Endothelial cell of umbilical vein (primary cell): ENCODE measurements around the gene LRCOL1. TPM values are rescaled to one million over a fixed set of nuclear protein-coding genes. Genes with fewer than 3 reads are reported as not detected.

ENCODE experiments used
- BruUV-seq: library from RNA; stranded (reverse); fragments of 400-500 nt; replicated peaks from 2 replicates; lab custom pipeline; 2021; lab: Mats Ljungman, UMichigan
- CTCF ChIA-PET: fragments of 300-600, 350-600 bp; sonication (Branson Sonifier 250); formaldehyde crosslinking; loops from one replicate; lab custom pipeline; 2021; ENCODE audit warnings: antibody characterized with exemption, inconsistent platforms; lab: Charles Lee
- POLR2A ChIA-PET: fragments of 300-600, 350-600 bp; sonication (Branson Sonifier 250); formaldehyde crosslinking; loops from one replicate; lab custom pipeline; 2021; ENCODE audit warnings: antibody characterized with exemption, inconsistent platforms; lab: Charles Lee
- DNase-seq: peaks from one replicate; pipeline ENCODE4 v3.0.0-alpha.2; 2011; ENCODE audit warnings: low read depth, low spot score
- FAIRE-seq: peaks from 2 replicates; lab custom pipeline; 2011; peaks lifted over from hg19 to GRCh38; lab: Jason Lieb, UNC
- H2AFZ ChIP-seq: 2 replicates; pipeline ENCODE4 v1.6.0; 2012; ENCODE audit warnings: low read depth, low read length, control low read depth, inconsistent platforms
- H3K27ac ChIP-seq: 2 replicates; pipeline ENCODE4 v1.5.1; 2011; ENCODE audit warnings: low read depth, mild to moderate bottlenecking, control low read depth, low read length, moderate library complexity; ENCODE audit not compliant: insufficient read depth
- H3K27me3 ChIP-seq, 2 experiments: 2 replicates each; pipeline versions ENCODE4 v1.6.0 to v1.6.1; 2011; ENCODE audit warnings: low read length in 2 of 2, mixed read lengths in 1 of 2; ENCODE audit not compliant: control insufficient read depth in 2 of 2, insufficient read depth in 2 of 2
- H3K36me3 ChIP-seq, 2 experiments: 2 replicates in 1 of 2; 3 replicates in 1 of 2; pipeline ENCODE4 v1.5.1; 2011; ENCODE audit warnings: low read length in 2 of 2, mild to moderate bottlenecking in 1 of 2, moderate library complexity in 1 of 2; ENCODE audit not compliant: control insufficient read depth in 2 of 2, insufficient read depth in 2 of 2; ENCODE audit errors: extremely low read depth in 1 of 2
- H3K4me1 ChIP-seq: 3 replicates; pipeline ENCODE4 v1.5.1; 2011; ENCODE audit warnings: mild to moderate bottlenecking, low read length; ENCODE audit not compliant: control insufficient read depth, insufficient read depth; ENCODE audit errors: extremely low read depth
- H3K4me2 ChIP-seq: 2 replicates; pipeline ENCODE4 v1.6.1; 2011; ENCODE audit warnings: low read length, control low read depth, mixed read lengths; ENCODE audit not compliant: insufficient read depth
- H3K4me3 ChIP-seq, 3 experiments: fragments of 200-600 bp in 1 of 3; sonication (generic), shearing (Covaris generic) in 1 of 3; replicated peaks in 1 of 3; 2 replicates each; pipeline ENCODE4 v1.5.1; 2011 to 2016; ENCODE audit warnings: control low read depth in 3 of 3, low read length in 3 of 3, mild to moderate bottlenecking in 2 of 3, inconsistent platforms in 1 of 3, low read depth in 1 of 3, moderate library complexity in 1 of 3; ENCODE audit not compliant: insufficient read depth in 1 of 3
- H3K79me2 ChIP-seq: 2 replicates; pipeline ENCODE4 v1.6.0; 2012; ENCODE audit warnings: low read length, inconsistent platforms; ENCODE audit not compliant: control insufficient read depth, insufficient read depth
- H3K9ac ChIP-seq: replicated peaks from 2 replicates; pipeline ENCODE3; 2011; ENCODE audit warnings: low read length, control low read depth; ENCODE audit not compliant: insufficient read depth; ENCODE audit errors: extremely low read depth
- H3K9me1 ChIP-seq: replicated peaks from 3 replicates; pipeline ENCODE4 v1.6.0; 2011; ENCODE audit warnings: mild to moderate bottlenecking, low read length; ENCODE audit not compliant: control insufficient read depth, insufficient read depth; ENCODE audit errors: extremely low read depth
- H3K9me3 ChIP-seq: replicated peaks from 2 replicates; pipeline ENCODE4 v1.5.1; 2012; ENCODE audit warnings: low read length, inconsistent platforms; ENCODE audit not compliant: control insufficient read depth, insufficient read depth
- H4K20me1 ChIP-seq: replicated peaks from 2 replicates; pipeline ENCODE3; 2011; ENCODE audit warnings: mild to moderate bottlenecking, low read length; ENCODE audit not compliant: control insufficient read depth, insufficient read depth; ENCODE audit errors: extremely low read depth
- CTCF ChIP-seq, 2 donors: IDR thresholded peaks; 1 replicate in 1 of 2; 2 replicates in 1 of 2; pipeline ENCODE4 v1.5.1; 2011; ENCODE audit warnings: low read length in 2 of 2, mild to moderate bottlenecking in 2 of 2, moderate library complexity in 2 of 2, control low read depth in 1 of 2, inconsistent platforms in 1 of 2, low read depth in 1 of 2; ENCODE audit not compliant: insufficient read depth in 1 of 2; ENCODE audit errors: extremely low read depth in 1 of 2
- EZH2 ChIP-seq: IDR thresholded peaks from 2 replicates; pipeline ENCODE4 v1.6.1; 2012; ENCODE audit warnings: borderline replicate concordance, low read depth, mild to moderate bottlenecking, moderate library complexity, low read length, inconsistent platforms; ENCODE audit not compliant: severe bottlenecking
- GATA2 ChIP-seq: IDR thresholded peaks from 2 replicates; pipeline ENCODE4 v1.7.0; 2011; ENCODE audit warnings: low read depth, mild to moderate bottlenecking, moderate library complexity, mixed read lengths, low read length; ENCODE audit not compliant: insufficient read length, insufficient read depth
- JUN ChIP-seq: IDR thresholded peaks from 2 replicates; pipeline ENCODE4 v1.6.1; 2011; ENCODE audit warnings: borderline replicate concordance, low read depth; ENCODE audit not compliant: insufficient read length, insufficient read depth
- MYC ChIP-seq: IDR thresholded peaks from one replicate; pipeline ENCODE4 v1.6.1; 2011; ENCODE audit warnings: mild to moderate bottlenecking, low read depth, low read length
- POLR2A ChIP-seq: IDR thresholded peaks from 2 replicates; pipeline ENCODE4 v1.6.1; 2012; ENCODE audit warnings: low read depth, mild to moderate bottlenecking, control low read depth, low read length
- POLR2AphosphoS5 ChIP-seq: IDR thresholded peaks from 2 replicates; pipeline ENCODE4 v1.6.1; 2012; ENCODE audit warnings: low read depth, mild to moderate bottlenecking, control low read depth, low read length, moderate library complexity; ENCODE audit not compliant: insufficient read depth
- dilution Hi-C: fragments of 300-500 bp; cut with MboI; formaldehyde crosslinking; loops from one replicate; pipeline ENCODE4 v1.15.0; 2019; ENCODE audit warnings: low sequenced_read_pairs; ENCODE audit not compliant: extremely low pct_ligation_motif_present
- intact Hi-C: fragments of 100-400 bp; cut with micrococcal nuclease; formaldehyde crosslinking; loops from one replicate; pipeline ENCODE4 v1.10.0; 2022
- polyA plus RNA-seq, 4 experiments: library from polyadenylated mRNA; depleted of rRNA in 3 of 4; stranded (reverse) in 3 of 4; unstranded in 1 of 4; fragments of >200 nt; gene quantifications; 2 replicates each; pipeline versions ENCODE4 v1.2.1 to v1.2.3, GENCODE V29; 2011 to 2012; ENCODE audit warnings: missing spikeins in 1 of 4
- total RNA-seq: library from RNA; stranded (reverse); gene quantifications from 2 replicates; pipeline ENCODE4 v1.2.3, GENCODE V29; 2021

Gene LRCOL1
- total and polyA plus RNA-seq, 2 donors (not counting 3 experiments of a cell fraction or from before 2014, with no cell fraction given), result 1.2 to 1.5 TPM

DNA sequence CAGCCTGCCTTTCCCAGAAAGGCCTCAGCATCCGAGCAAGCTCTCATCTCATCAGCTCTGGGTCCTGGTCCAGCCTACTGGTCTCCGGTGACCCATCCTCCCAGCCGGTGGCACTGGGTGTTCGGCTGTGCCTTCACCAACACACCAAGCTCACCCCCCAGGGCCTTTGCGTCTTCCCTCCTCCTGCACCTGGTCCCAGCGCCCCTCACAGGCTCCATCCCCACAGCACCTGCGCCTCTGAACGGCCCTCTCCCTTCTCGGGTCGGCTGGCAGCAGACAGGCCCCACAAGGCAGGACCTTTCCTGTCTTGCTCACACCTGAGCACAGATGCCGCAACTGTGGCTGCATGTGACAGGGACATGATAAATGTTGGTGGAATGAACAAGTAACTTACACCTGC lies 21.3 kb upstream of the LRCOL1 start:
- intact Hi-C loops (no loop called here), dilution Hi-C loops (no loop called here)
- Histone ChIP-seq H3K27me3 (no peaks in the 10 kb centered on the region), H3K4me1 (no peaks in the 10 kb centered on the region), H3K4me3 (no peak overlapping the region), H3K9ac (no peak overlapping the region), H3K9me1 (no peaks in the 10 kb centered on the region), H3K4me2 (no peak overlapping the region), H3K79me2 (no peaks in the 10 kb centered on the region), H3K9me3 (no peaks in the 10 kb centered on the region), H3K27ac (no peak overlapping the region), H2AFZ (no peak overlapping the region), H4K20me1 (no peaks in the 10 kb centered on the region), H3K36me3 (peaks cover 2 to 12% of the 10 kb centered on the region in 2 experiments)
- ChIA-PET POLR2A (no interaction called here), CTCF (interaction anchor here (2.0 to 3.0 kb wide), 2 partner anchors 17 to 32 kb away, joined by 5 to 12 read pairs; no protein-coding TSS in a partner anchor)
- no TSS peak for BruUV-seq
- no peak for FAIRE-seq
- no peak for TF ChIP-seq CTCF (IDR thresholded peaks at IDR 0.05; ENCODE audit: extremely low read depth in 1 of 2, insufficient read depth in 1 of 2, low read depth in 1 of 2, low read length in 2 of 2)
- no peak for TF ChIP-seq MYC
- TF ChIP-seq JUN, result no peak
- no peak for TF ChIP-seq GATA2
- TF ChIP-seq POLR2AphosphoS5, result no peak
- no peak for TF ChIP-seq POLR2A
- no peak for TF ChIP-seq EZH2
- no peak for DNase-seq
